A549 (cell line): Measurements from ENCODE around the gene METRNL. TPM values are rescaled to one million over a fixed set of nuclear protein-coding genes. Genes with fewer than 3 reads are reported as not detected.

Experiments
- ATAC-seq, 2 experiments: fragments of 200-7000 bp in 1 of 2; fragments of >200 bp in 1 of 2; cut with Nextera tagmentation in 1 of 2; cut with Tn5 transposase in 1 of 2; 3 replicates each; pipeline versions ENCODE4 v1.8.0 to v1.9.1; 2018 to 2020; ENCODE audit warnings: mild to moderate bottlenecking in 1 of 2, moderate library complexity in 1 of 2
- CTCF ChIA-PET: fragments of 300-600 bp; sonication (Branson Sonifier 250); formaldehyde crosslinking; extraction: SDS; loops from one replicate; lab custom pipeline; 2021; ENCODE audit warnings: antibody characterized with exemption, inconsistent platforms; lab: Yijun Ruan, JAX
- POLR2A ChIA-PET: fragments of 350-600 bp; formaldehyde crosslinking; extraction: SDS; loops from one replicate; lab custom pipeline; 2021; ENCODE audit warnings: antibody characterized with exemption, inconsistent platforms; lab: Yijun Ruan, JAX
- DNase-seq, 2 experiments: peaks; one replicate each; pipeline versions ENCODE4 v3.0.0 to v3.0.0-alpha.2; 2011 to 2016; ENCODE audit warnings: low read depth in 1 of 2, low spot score in 1 of 2
- FAIRE-seq: peaks from 2 replicates; lab custom pipeline; 2011; peaks lifted over from hg19 to GRCh38; lab: Jason Lieb, UNC
- H3K27ac ChIP-seq, 2 experiments: fragments of >200 bp; sonication (Bioruptor Twin); formaldehyde crosslinking; 3 replicates each; pipeline ENCODE4 v1.5.1; 2016 to 2017
- H3K4me1 ChIP-seq: fragments of >200 bp; sonication (Bioruptor Twin); formaldehyde crosslinking; 3 replicates; pipeline ENCODE4 v1.6.1; 2016
- H3K4me2 ChIP-seq: fragments of >200 bp; sonication (Bioruptor Twin); formaldehyde crosslinking; 3 replicates; pipeline ENCODE4 v1.6.1; 2016
- H3K4me3 ChIP-seq: fragments of >200 bp; sonication (Bioruptor Twin); formaldehyde crosslinking; 3 replicates; pipeline ENCODE4 v1.5.1; 2016
- H3K9me3 ChIP-seq: fragments of >200 bp; sonication (Bioruptor Twin); formaldehyde crosslinking; 3 replicates; pipeline ENCODE4 v1.6.1; 2016
- CBX8 ChIP-seq: fragments of 200-600 bp; sonication (generic); IDR thresholded peaks from 2 replicates; pipeline ENCODE4 v1.6.1; 2016
- CEBPB ChIP-seq, 2 experiments: fragments of >200 bp in 1 of 2; sonication (Bioruptor Twin) in 1 of 2; formaldehyde crosslinking in 1 of 2; IDR thresholded peaks; 2 replicates each; pipeline ENCODE4 v1.6.1; 2012 to 2016
- EHMT2 ChIP-seq: fragments of 200-600 bp; sonication (generic); IDR thresholded peaks from 2 replicates; pipeline ENCODE4 v1.6.1; 2016; ENCODE audit warnings: antibody characterized with exemption, low read depth, mild to moderate bottlenecking, moderate library complexity
- FOSB ChIP-seq: fragments of 250-450 bp; sonication (Bioruptor Pico); IDR thresholded peaks from 2 replicates; pipeline ENCODE4 v1.5.0; 2020; ENCODE audit warnings: mild to moderate bottlenecking, moderate library complexity
- JUN ChIP-seq, 2 experiments: fragments of >200 bp; sonication (Bioruptor Twin); formaldehyde crosslinking; IDR thresholded peaks; 2 replicates in 1 of 2; 3 replicates in 1 of 2; pipeline ENCODE4 v1.6.1; 2016 to 2017
- JUNB ChIP-seq: fragments of >200 bp; sonication (Bioruptor Twin); formaldehyde crosslinking; IDR thresholded peaks from 2 replicates; pipeline ENCODE4 v1.6.1; 2016
- NFE2L2 ChIP-seq: fragments of 150-350 bp; conservative IDR thresholded peaks from 2 replicates; pipeline ENCODE4 v1.6.1; 2014; ENCODE audit warnings: low read length
- RCOR1 ChIP-seq: fragments of 150-350 bp; IDR thresholded peaks from 2 replicates; pipeline ENCODE4 v1.6.1; 2014; ENCODE audit warnings: antibody characterized with exemption, low read length, low read depth
- RNF2 ChIP-seq: fragments of 200-600 bp; sonication (generic); IDR thresholded peaks from 2 replicates; pipeline ENCODE4 v1.6.1; 2016; ENCODE audit warnings: low read depth, mild to moderate bottlenecking, antibody characterized with exemption, moderate library complexity, borderline replicate concordance
- ZFP36 ChIP-seq: fragments of 450-650 bp; IDR thresholded peaks from 2 replicates; pipeline ENCODE4 v1.6.1; 2014; ENCODE audit warnings: borderline replicate concordance; ENCODE audit not compliant: partially characterized antibody
- ZNF302 ChIP-seq: fragments of 250-450 bp; sonication (Bioruptor Pico); IDR thresholded peaks from 2 replicates; pipeline ENCODE4 v1.9.0; 2021; ENCODE audit warnings: inconsistent platforms, mild to moderate bottlenecking, moderate library complexity
- WGBS: methylation state at CpG from one replicate; pipeline ENCODE4 v1.1.6; 2017; ENCODE audit errors: missing lambda C conversion rate; 5-methylcytosine and 5-hydroxymethylcytosine counted together
- polyA plus RNA-seq, 4 experiments: library from polyadenylated mRNA; depleted of rRNA in 3 of 4; stranded (reverse); fragments of >200 nt; fragmentation: RNase III in 1 of 4; extraction: RNeasy Plus Mini Kit Qiagen cat#74134 plus additional on column Dnase treatment in 1 of 4; gene quantifications; 2 replicates in 3 of 4; 3 replicates in 1 of 4; pipeline ENCODE4 v1.2.3, GENCODE V29; 2011 to 2017
- TF ChIP-seq, protein P1 (sequence below): fragments of 450-650 bp; IDR thresholded peaks from 2 replicates; pipeline ENCODE4 v1.6.1; 2014; ENCODE audit warnings: antibody characterized with exemption
- TF ChIP-seq, protein P2 (sequence below): fragments of >200 bp; sonication (Bioruptor Twin); formaldehyde crosslinking; IDR thresholded peaks from 3 replicates; pipeline ENCODE4 v1.6.1; 2016
- TF ChIP-seq, protein P3 (sequence below): fragments of 250-450 bp; sonication (Bioruptor Pico); IDR thresholded peaks from 2 replicates; pipeline ENCODE4 v1.5.0; 2021; ENCODE audit warnings: mild to moderate bottlenecking, moderate library complexity, borderline replicate concordance
- TF ChIP-seq, protein P4 (sequence below): fragments of 200-600 bp; sonication (generic); IDR thresholded peaks from 2 replicates; pipeline ENCODE4 v1.6.1; 2016; ENCODE audit warnings: antibody characterized with exemption, mild to moderate bottlenecking, moderate library complexity

Gene METRNL
- polyA plus RNA-seq, 2 of the 4 experiments (the other 2 are of a cell fraction), result 1.7 to 6.4 TPM

DNA sequence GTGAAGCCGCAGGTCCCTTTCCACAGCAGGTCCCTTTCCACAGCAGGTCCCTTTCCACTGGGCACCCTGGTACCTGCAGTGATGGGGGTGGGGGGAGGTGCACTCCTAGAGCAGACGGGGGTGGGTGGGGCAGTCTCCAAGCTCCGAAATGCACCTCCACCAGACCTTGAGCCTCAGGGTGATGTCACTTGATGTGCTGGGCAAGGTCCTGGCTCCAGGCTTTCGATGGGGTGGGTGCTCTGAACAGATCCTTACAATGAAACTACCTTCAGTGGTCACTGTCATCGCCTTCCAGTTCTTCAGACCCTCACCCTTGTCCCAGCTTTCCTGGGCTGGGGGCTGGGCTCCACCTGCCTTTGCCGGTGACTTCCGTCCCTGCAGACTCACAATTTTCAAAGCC is 1.5 kb upstream of the METRNL start:
- ATAC-seq (peak in 1 of 2 experiments; percentile 2; a peak in 2 of 6 replicates), FAIRE-seq (no peak), DNase-seq (no peak)
- CTCF ChIA-PET, result interaction anchor here (1.0 to 3.6 kb wide), 5 partner anchors 14 to 410 kb away, joined by 3 to 31 read pairs (median 6); no protein-coding TSS in a partner anchor
- Histone ChIP-seq H3K27ac (no peak overlapping the region), H3K9me3 (no peaks in the 10 kb centered on the region), H3K4me3 (peak overlapping the region; percentile 77; the same call in 1 of the 3 replicates), H3K4me1 (peaks cover 18% of the 10 kb centered on the region; the same call in 2 of the 3 replicates), H3K4me2 (peak overlapping the region; percentile 99; the same call in 2 of the 3 replicates)
- TF ChIP-seq JUN (IDR thresholded peaks at IDR 0.05) (no peak), RCOR1 (no peak), EHMT2 (no peak), ZNF302 (CRISPR knock-in tag) (no peak), NFE2L2 (no peak), FOSB (no peak), JUNB (no peak), ZFP36 (no peak), CBX8 (no peak), CEBPB (IDR thresholded peaks at IDR 0.05) (no peak)
- TF ChIP-seq, protein P1, sequence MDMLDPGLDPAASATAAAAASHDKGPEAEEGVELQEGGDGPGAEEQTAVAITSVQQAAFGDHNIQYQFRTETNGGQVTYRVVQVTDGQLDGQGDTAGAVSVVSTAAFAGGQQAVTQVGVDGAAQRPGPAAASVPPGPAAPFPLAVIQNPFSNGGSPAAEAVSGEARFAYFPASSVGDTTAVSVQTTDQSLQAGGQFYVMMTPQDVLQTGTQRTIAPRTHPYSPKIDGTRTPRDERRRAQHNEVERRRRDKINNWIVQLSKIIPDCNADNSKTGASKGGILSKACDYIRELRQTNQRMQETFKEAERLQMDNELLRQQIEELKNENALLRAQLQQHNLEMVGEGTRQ, result no peak
- TF ChIP-seq, protein P2, sequence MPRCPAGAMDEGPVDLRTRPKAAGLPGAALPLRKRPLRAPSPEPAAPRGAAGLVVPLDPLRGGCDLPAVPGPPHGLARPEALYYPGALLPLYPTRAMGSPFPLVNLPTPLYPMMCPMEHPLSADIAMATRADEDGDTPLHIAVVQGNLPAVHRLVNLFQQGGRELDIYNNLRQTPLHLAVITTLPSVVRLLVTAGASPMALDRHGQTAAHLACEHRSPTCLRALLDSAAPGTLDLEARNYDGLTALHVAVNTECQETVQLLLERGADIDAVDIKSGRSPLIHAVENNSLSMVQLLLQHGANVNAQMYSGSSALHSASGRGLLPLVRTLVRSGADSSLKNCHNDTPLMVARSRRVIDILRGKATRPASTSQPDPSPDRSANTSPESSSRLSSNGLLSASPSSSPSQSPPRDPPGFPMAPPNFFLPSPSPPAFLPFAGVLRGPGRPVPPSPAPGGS, result no peak
- TF ChIP-seq, protein P3, sequence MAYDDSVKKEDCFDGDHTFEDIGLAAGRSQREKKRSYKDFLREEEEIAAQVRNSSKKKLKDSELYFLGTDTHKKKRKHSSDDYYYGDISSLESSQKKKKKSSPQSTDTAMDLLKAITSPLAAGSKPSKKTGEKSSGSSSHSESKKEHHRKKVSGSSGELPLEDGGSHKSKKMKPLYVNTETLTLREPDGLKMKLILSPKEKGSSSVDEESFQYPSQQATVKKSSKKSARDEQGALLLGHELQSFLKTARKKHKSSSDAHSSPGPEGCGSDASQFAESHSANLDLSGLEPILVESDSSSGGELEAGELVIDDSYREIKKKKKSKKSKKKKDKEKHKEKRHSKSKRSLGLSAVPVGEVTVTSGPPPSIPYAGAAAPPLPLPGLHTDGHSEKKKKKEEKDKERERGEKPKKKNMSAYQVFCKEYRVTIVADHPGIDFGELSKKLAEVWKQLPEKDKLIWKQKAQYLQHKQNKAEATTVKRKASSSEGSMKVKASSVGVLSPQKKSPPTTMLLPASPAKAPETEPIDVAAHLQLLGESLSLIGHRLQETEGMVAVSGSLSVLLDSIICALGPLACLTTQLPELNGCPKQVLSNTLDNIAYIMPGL (CRISPR knock-in tag), result no peak
- TF ChIP-seq, protein P4, sequence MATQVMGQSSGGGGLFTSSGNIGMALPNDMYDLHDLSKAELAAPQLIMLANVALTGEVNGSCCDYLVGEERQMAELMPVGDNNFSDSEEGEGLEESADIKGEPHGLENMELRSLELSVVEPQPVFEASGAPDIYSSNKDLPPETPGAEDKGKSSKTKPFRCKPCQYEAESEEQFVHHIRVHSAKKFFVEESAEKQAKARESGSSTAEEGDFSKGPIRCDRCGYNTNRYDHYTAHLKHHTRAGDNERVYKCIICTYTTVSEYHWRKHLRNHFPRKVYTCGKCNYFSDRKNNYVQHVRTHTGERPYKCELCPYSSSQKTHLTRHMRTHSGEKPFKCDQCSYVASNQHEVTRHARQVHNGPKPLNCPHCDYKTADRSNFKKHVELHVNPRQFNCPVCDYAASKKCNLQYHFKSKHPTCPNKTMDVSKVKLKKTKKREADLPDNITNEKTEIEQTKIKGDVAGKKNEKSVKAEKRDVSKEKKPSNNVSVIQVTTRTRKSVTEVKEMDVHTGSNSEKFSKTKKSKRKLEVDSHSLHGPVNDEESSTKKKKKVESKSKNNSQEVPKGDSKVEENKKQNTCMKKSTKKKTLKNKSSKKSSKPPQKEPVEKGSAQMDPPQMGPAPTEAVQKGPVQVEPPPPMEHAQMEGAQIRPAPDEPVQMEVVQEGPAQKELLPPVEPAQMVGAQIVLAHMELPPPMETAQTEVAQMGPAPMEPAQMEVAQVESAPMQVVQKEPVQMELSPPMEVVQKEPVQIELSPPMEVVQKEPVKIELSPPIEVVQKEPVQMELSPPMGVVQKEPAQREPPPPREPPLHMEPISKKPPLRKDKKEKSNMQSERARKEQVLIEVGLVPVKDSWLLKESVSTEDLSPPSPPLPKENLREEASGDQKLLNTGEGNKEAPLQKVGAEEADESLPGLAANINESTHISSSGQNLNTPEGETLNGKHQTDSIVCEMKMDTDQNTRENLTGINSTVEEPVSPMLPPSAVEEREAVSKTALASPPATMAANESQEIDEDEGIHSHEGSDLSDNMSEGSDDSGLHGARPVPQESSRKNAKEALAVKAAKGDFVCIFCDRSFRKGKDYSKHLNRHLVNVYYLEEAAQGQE, result no peak
- WGBS, result 64% methylated on average over 6 of the region's 7 CpGs
- POLR2A ChIA-PET, result interaction anchor here (2.0 kb wide), 1 partner anchor 32 kb away, joined by 14 read pairs; no protein-coding TSS in a partner anchor

DNA sequence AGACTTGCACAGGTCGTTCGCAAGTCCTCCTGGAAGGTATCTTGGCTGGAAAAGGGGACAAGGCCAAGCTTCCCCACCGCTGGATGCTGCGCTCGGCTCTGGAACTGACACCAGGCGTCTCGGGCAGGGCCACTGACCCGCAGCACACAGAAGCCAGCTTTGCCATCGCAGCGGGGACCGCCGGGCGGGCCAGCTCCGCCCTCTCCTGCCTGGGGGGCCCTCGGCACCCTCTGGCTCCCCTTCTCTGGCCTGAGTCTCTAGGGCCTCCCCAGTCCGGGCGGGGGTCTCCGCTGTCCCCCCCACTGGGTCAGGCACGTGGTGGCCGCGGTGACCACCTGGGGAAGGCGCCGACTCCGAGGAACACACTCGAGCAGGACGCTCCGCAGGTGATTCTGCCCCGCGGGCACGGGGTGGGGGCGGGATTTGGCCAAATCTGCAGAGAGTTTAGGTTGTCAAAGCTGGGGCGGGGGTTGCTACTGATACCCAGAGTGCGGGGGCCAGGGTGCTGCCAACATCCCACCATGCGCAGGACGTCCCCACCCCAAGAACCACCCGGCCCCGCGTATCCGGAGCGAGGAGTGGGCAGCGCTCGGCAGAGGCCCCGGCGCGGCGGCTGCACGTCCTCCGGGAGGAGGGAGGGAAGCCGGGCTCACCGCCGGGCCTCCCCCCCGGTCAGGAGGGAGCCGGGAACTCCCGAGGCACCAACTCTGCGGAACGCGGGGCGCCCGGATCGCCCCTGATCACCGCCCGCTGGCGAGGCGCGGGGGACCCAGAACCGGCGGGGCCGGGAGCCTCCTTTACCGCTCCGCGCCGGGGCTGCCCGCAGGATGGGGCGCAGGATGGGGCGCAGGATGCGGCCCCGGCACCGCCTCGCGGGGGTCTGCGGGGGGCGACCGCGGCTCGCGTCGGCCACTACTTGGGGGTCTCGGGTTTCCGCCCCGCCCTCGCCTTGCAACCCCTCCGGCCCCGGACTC is 744 bp upstream of the METRNL start:
- ChIA-PET POLR2A (interaction anchor here (0.6 to 2.0 kb wide), 5 partner anchors 9 to 33 kb away, joined by 3 to 14 read pairs (median 5); no protein-coding TSS in a partner anchor), CTCF (interaction anchor here (1.0 to 3.6 kb wide), 5 partner anchors 15 to 411 kb away, joined by 3 to 31 read pairs (median 6); no protein-coding TSS in a partner anchor)
- Histone ChIP-seq H3K27ac (peak overlapping the region; percentile 67 to 91), H3K9me3 (no peaks in the 10 kb centered on the region), H3K4me3 (peak overlapping the region; percentile 77), H3K4me1 (peaks cover 19% of the 10 kb centered on the region), H3K4me2 (peak overlapping the region; percentile 99)
- peak; percentile 14 to 39; a peak in 5 of 6 replicates for ATAC-seq
- TF ChIP-seq RNF2, result peak; percentile 25; the same call in 1 of the 2 replicates
- no peak; a peak in 1 of 5 replicates for TF ChIP-seq JUN (IDR thresholded peaks at IDR 0.05)
- DNase-seq, result no peak
- 11% methylated on average over 21 of the region's 93 CpGs for WGBS
- no peak for FAIRE-seq
